ENCODE measurements around the gene GBP3.

DNA sequence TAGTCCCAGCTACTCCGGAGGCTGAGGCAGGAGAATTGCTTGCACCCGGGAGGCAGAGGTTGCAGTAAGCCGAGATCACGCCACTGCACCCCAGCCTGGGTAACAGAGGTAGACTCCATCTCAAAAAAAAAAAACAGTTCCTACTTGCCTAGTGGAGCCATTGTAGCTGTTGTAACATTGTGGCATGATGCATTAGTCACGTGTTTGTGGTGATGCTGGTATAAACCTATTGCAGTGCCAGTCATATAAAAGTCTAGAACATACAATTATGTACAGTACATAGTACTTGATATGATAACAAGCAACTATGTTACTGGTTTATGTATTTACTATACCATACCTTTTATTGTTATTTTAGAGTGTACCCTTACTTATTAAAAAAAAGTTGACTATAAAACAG is 46.4 kb downstream of the GBP3 start:
- TF ChIP-seq, protein P1, sequence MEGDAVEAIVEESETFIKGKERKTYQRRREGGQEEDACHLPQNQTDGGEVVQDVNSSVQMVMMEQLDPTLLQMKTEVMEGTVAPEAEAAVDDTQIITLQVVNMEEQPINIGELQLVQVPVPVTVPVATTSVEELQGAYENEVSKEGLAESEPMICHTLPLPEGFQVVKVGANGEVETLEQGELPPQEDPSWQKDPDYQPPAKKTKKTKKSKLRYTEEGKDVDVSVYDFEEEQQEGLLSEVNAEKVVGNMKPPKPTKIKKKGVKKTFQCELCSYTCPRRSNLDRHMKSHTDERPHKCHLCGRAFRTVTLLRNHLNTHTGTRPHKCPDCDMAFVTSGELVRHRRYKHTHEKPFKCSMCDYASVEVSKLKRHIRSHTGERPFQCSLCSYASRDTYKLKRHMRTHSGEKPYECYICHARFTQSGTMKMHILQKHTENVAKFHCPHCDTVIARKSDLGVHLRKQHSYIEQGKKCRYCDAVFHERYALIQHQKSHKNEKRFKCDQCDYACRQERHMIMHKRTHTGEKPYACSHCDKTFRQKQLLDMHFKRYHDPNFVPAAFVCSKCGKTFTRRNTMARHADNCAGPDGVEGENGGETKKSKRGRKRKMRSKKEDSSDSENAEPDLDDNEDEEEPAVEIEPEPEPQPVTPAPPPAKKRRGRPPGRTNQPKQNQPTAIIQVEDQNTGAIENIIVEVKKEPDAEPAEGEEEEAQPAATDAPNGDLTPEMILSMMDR (IDR thresholded peaks at IDR 0.05) = no peak
- no peak for TF ChIP-seq POLR2A (IDR thresholded peaks at IDR 0.05; ENCODE audit: low read depth)
